GM21786 (cell line): Measurements from ENCODE around the gene TMX2.
A peak's percentile ranks its signal among the peaks of the same experiment; 100 is the strongest.
"Not testable (repeated sequence)": the region's sequence is repeated elsewhere in the genome, so short reads cannot be mapped to it uniquely, and the experiment has no call there.

Experiments
- ATAC-seq: cut with Tn5 transposase; IDR thresholded peaks from one replicate; pipeline ENCODE4 v1.9.1; 2021; ENCODE audit not compliant: unreplicated experiment

Gene TMX2

GRCh38 chr11:57711414-57712255 lies 758 bp upstream of the TMX2 start, which contains the start of gene MED19:
MED19 (minus strand) TSS chr11:57712215; CDS start chr11:57712179, 36 bp downstream.
- peak; percentile 33 for ATAC-seq

- ATAC-seq, result no peak
Measured at GRCh38 chr11:57713835-57714234, 1.4 kb downstream of the TMX2 start.

- not testable (repeated sequence) for ATAC-seq
Measured at GRCh38 chr11:57716726-57717125, 4.3 kb downstream of the TMX2 start.

- no peak for ATAC-seq
Measured at GRCh38 chr11:57727185-57727584, 14.8 kb downstream of the TMX2 start.

GRCh38 chr11:57728829-57729228 lies 16.4 kb downstream of the TMX2 start:
- ATAC-seq, result no peak

- ATAC-seq, result no peak
Measured at GRCh38 chr11:57729479-57729878, 17.1 kb downstream of the TMX2 start.

GRCh38 chr11:57732661-57733060 lies 20.3 kb downstream of the TMX2 start:
- ATAC-seq, result no peak

- no peak for ATAC-seq
Measured at GRCh38 chr11:57735619-57736298, 23.4 kb downstream of the TMX2 start.

GRCh38 chr11:57741132-57742086 lies 29.0 kb downstream of the TMX2 start, which contains the start of gene SELENOH:
SELENOH (plus strand) TSS chr11:57741491; CDS start chr11:57741596, 105 bp downstream.
- ATAC-seq, result peak; percentile 93

GRCh38 chr11:57742087-57742452 lies 29.7 kb downstream of the TMX2 start:
- no peak for ATAC-seq

GRCh38 chr11:57744357-57744756 lies 32.0 kb downstream of the TMX2 start:
- ATAC-seq, result no peak

- ATAC-seq, result no peak
Measured at GRCh38 chr11:57745206-57745605, 32.8 kb downstream of the TMX2 start.

- no peak for ATAC-seq
Measured at GRCh38 chr11:57746920-57747319, 34.5 kb downstream of the TMX2 start.

GRCh38 chr11:57751176-57751575 lies 38.8 kb downstream of the TMX2 start:
- no peak for ATAC-seq

GRCh38 chr11:57751676-57752253 lies 39.4 kb downstream of the TMX2 start, which contains the start of gene BTBD18:
BTBD18 (minus strand) TSS chr11:57751819; CDS start chr11:57751188, 631 bp downstream.
- no peak for ATAC-seq

- no peak for ATAC-seq
Measured at GRCh38 chr11:57752954-57753353, 40.6 kb downstream of the TMX2 start.

GRCh38 chr11:57758174-57758573 lies 45.8 kb downstream of the TMX2 start:
- ATAC-seq, result no peak

- peak; percentile 98 for ATAC-seq
Measured at GRCh38 chr11:57761301-57762234, 49.2 kb downstream of the TMX2 start, which contains the start of gene CTNND1. CTNND1 (plus strand) TSS chr11:57761802; CDS start chr11:57791479, 29,677 bp downstream.

- ATAC-seq, result no peak
Measured at GRCh38 chr11:57762235-57762861, 50.0 kb downstream of the TMX2 start.
